Testis (tissue), 3 donors: ENCODE results near the gene CLPX. TPM values are rescaled to one million over a fixed set of nuclear protein-coding genes. Genes with fewer than 3 reads are reported as not detected.
"Not testable (repeated sequence)": the region's sequence is repeated elsewhere in the genome, so short reads cannot be mapped to it uniquely, and the experiment has no call there.

Experiments
- DNase-seq: peaks from one replicate; pipeline ENCODE4 v3.0.0-alpha.2; 2019
- H3K27ac ChIP-seq, 2 donors: fragments of 200-600 bp; sonication (generic); one replicate each; pipeline ENCODE4 v1.5.1; 2019
- H3K27me3 ChIP-seq: fragments of 200-600 bp; sonication (generic); one replicate; pipeline ENCODE4 v1.5.1; 2019
- H3K36me3 ChIP-seq: fragments of 200-600 bp; sonication (generic); one replicate; pipeline ENCODE4 v1.5.1; 2017; ENCODE audit warnings: low read depth; ENCODE audit errors: missing control alignments
- H3K4me1 ChIP-seq: fragments of 200-600 bp; sonication (generic); one replicate; pipeline ENCODE4 v1.5.1; 2019
- H3K4me3 ChIP-seq, 2 donors: fragments of 200-600 bp; sonication (generic); one replicate each; pipeline ENCODE4 v1.5.1; 2017 to 2019
- H3K9me3 ChIP-seq: fragments of 200-600 bp; sonication (generic); one replicate; pipeline ENCODE4 v1.5.1; 2017
- CTCF ChIP-seq, 3 experiments: fragments of 450-650 bp in 2 of 3; fragments of 200-600 bp in 1 of 3; sonication (generic) in 1 of 3; IDR thresholded peaks; one replicate each; pipeline ENCODE4 v1.5.1; 2016 to 2019; ENCODE audit warnings: antibody characterized with exemption in 3 of 3, mild to moderate bottlenecking in 2 of 3, moderate library complexity in 1 of 3
- POLR2A ChIP-seq: fragments of 450-650 bp; IDR thresholded peaks from one replicate; pipeline ENCODE4 v1.6.1; 2017; ENCODE audit warnings: antibody characterized with exemption, mild to moderate bottlenecking, moderate library complexity
- WGBS, 2 donors: methylation state at CpG; one replicate each; pipeline ENCODE4 v1.1.5; 2018; 5-methylcytosine and 5-hydroxymethylcytosine counted together
- intact Hi-C: fragments of 100-400 bp; cut with DNase I; formaldehyde crosslinking; loops from one replicate; pipeline ENCODE4 v1.15.1; 2023; ENCODE audit warnings: low total_unique reads
- polyA plus RNA-seq: library from polyadenylated mRNA; stranded (reverse); fragments of 350-450 nt; fragmentation: Illumina TruSeq; extraction: RNeasy Lipid Tissue Mini Kit (QIAGEN cat#74804); gene quantifications from one replicate; pipeline ENCODE4 v1.2.3, GENCODE V29; 2014; ENCODE audit warnings: low read depth, low replicate concordance; ENCODE audit not compliant: insufficient read depth
- total RNA-seq, 2 donors: library from RNA; depleted of rRNA; stranded (reverse); fragments of >200 nt; gene quantifications; one replicate each; pipeline ENCODE4 v1.2.3, GENCODE V29; 2016

Gene CLPX
- total and polyA plus RNA-seq, 3 donors from 2014 or later: 60.4 to 89.4 (median 75.8) TPM

GRCh38 chr15:65102912-65103311 lies 82.2 kb downstream of the CLPX start:
- no peak for DNase-seq
- intact Hi-C loops: no loop called here
- H3K27me3 ChIP-seq: no peaks in the 10 kb centered on the region
- no peaks in the 10 kb centered on the region for H3K36me3 ChIP-seq
- WGBS, 2 donors: 58 to 84% methylated on average over 3 of the region's 3 CpGs
- no peaks in the 10 kb centered on the region for H3K9me3 ChIP-seq
- no peaks in the 10 kb centered on the region for H3K4me1 ChIP-seq
- no peak for TF ChIP-seq CTCF (IDR thresholded peaks at IDR 0.05)
- TF ChIP-seq POLR2A: no peak
- no peak overlapping the region for H3K4me3 ChIP-seq
- no peak overlapping the region for H3K27ac ChIP-seq

GRCh38 chr15:65101891-65102708 lies 83.0 kb downstream of the CLPX start:
- TF ChIP-seq CTCF (IDR thresholded peaks at IDR 0.05): no peak
- TF ChIP-seq POLR2A: no peak
- 47 to 74% methylated on average over 10 to 74 of the region's 75 CpGs for WGBS, 2 donors
- no peaks in the 10 kb centered on the region for H3K27me3 ChIP-seq
- no peaks in the 10 kb centered on the region for H3K9me3 ChIP-seq
- peak overlapping the region; percentile 29 to 34 for H3K4me3 ChIP-seq
- H3K36me3 ChIP-seq: no peaks in the 10 kb centered on the region
- no peak overlapping the region for H3K27ac ChIP-seq
- DNase-seq: no peak
- intact Hi-C loops: no loop called here
- peaks cover under 1% of the 10 kb centered on the region for H3K4me1 ChIP-seq

- 25 to 34% methylated on average over 9 of the region's 9 CpGs for WGBS, 2 donors
- peak; percentile 87 for DNase-seq
- peak; percentile 73 to 78 (median 78) for TF ChIP-seq CTCF (IDR thresholded peaks at IDR 0.05)
- no peak for TF ChIP-seq POLR2A
Measured at GRCh38 chr15:65101411-65101890, 83.7 kb downstream of the CLPX start.

GRCh38 chr15:65100442-65100841 lies 84.7 kb downstream of the CLPX start:
- Histone ChIP-seq H3K4me1 (peaks cover 12% of the 10 kb centered on the region), H3K36me3 (no peaks in the 10 kb centered on the region), H3K9me3 (no peaks in the 10 kb centered on the region), H3K27me3 (no peaks in the 10 kb centered on the region), H3K27ac (no peak overlapping the region), H3K4me3 (no peak overlapping the region)
- no peak for TF ChIP-seq POLR2A
- TF ChIP-seq CTCF (IDR thresholded peaks at IDR 0.05): no peak
- intact Hi-C loops: no loop called here
- 77 to 84% methylated on average over 7 of the region's 7 CpGs for WGBS, 2 donors
- no peak for DNase-seq

More at GRCh38 chr15:65101411-65101890, 83.7 kb downstream of the CLPX start:
- H3K27ac ChIP-seq: no peak overlapping the region
- H3K9me3 ChIP-seq: no peaks in the 10 kb centered on the region
- H3K4me1 ChIP-seq: peaks cover 7% of the 10 kb centered on the region
- peak overlapping the region in 1 of 2 donors; percentile 29 for H3K4me3 ChIP-seq
- intact Hi-C loops: no loop called here
- no peaks in the 10 kb centered on the region for H3K27me3 ChIP-seq
- H3K36me3 ChIP-seq: no peaks in the 10 kb centered on the region

- intact Hi-C loops, H3K9me3 ChIP-seq, H3K27me3 ChIP-seq, H3K36me3 ChIP-seq, H3K27ac ChIP-seq, H3K4me3 ChIP-seq, DNase-seq: not testable (repeated sequence)
- WGBS, 2 donors: 91 to 94% methylated on average over 6 to 10 of the region's 10 CpGs
- H3K4me1 ChIP-seq: peaks cover 18% of the 10 kb centered on the region
Measured at GRCh38 chr15:65099801-65100200, 85.3 kb downstream of the CLPX start.
